ENCODE results near the gene USP21. TPM values are rescaled to one million over a fixed set of nuclear protein-coding genes. Genes with fewer than 3 reads are reported as not detected.

Gene USP21
- total RNA-seq, 1 experiment from 2014 or later: 41.9 TPM

GRCh38 chr1:161162806-161163205, 3.5 kb downstream of the USP21 start:
- BruUV-seq (replicated peaks): no TSS peak
- DNase-seq (ENCODE audit: low read depth, low spot score): no peak
- Histone ChIP-seq H3K27ac (ENCODE audit: low read length) (no peak overlapping the region), H3K4me1 (ENCODE audit: control insufficient read depth, insufficient read depth, low read length) (peaks cover 30% of the 10 kb centered on the region), H3K4me3 (ENCODE audit: low read depth in 2 of 2, low read length in 2 of 2) (no peak overlapping the region), H3K9me3 (ENCODE audit: control insufficient read depth, insufficient read depth, low read depth, low read length) (no peaks in the 10 kb centered on the region), H3K36me3 (ENCODE audit: control insufficient read depth, insufficient read depth, low read length) (peaks cover 5% of the 10 kb centered on the region; the same call in 1 of the 2 replicates), H3K27me3 (ENCODE audit: control insufficient read depth, insufficient read depth, low read length) (no peaks in the 10 kb centered on the region)
- in situ Hi-C loops (cut with HindIII; ENCODE audit: low pct_unique_long_range_greater_than_20kb, low sequenced_read_pairs): no loop called here
- intact Hi-C loops (cut with micrococcal nuclease; ENCODE audit: unreplicated experiment): no loop called here
- TF ChIP-seq TCF7L2 (IDR thresholded peaks at IDR 0.05; ENCODE audit: low read depth, low read length) (no peak), REST (IDR thresholded peaks at IDR 0.05; ENCODE audit: insufficient read depth in 1 of 2, low read depth in 2 of 2, low read length in 1 of 2) (no peak), POLR2AphosphoS5 (IDR thresholded peaks at IDR 0.05; ENCODE audit: low read depth, low read length) (no peak), SIN3A (IDR thresholded peaks at IDR 0.05; ENCODE audit: borderline replicate concordance, insufficient read depth, low read depth, low read length) (no peak), CTCF (IDR thresholded peaks at IDR 0.05) (no peak)
- ATAC-seq: no peak
- CTCF ChIA-PET: no interaction called here
- POLR2A ChIA-PET: no interaction called here

- Histone ChIP-seq H3K36me3 (ENCODE audit: control insufficient read depth, insufficient read depth, low read length) (peaks cover 4% of the 10 kb centered on the region; the same call in 1 of the 2 replicates), H3K4me3 (ENCODE audit: low read depth in 2 of 2, low read length in 2 of 2) (no peak overlapping the region), H3K27ac (ENCODE audit: low read length) (no peak overlapping the region), H3K9me3 (ENCODE audit: control insufficient read depth, insufficient read depth, low read depth, low read length) (no peaks in the 10 kb centered on the region), H3K27me3 (ENCODE audit: control insufficient read depth, insufficient read depth, low read length) (no peaks in the 10 kb centered on the region), H3K4me1 (ENCODE audit: control insufficient read depth, insufficient read depth, low read length) (peaks cover 22% of the 10 kb centered on the region)
- in situ Hi-C loops (cut with HindIII; ENCODE audit: low pct_unique_long_range_greater_than_20kb, low sequenced_read_pairs): no loop called here
- ChIA-PET CTCF (no interaction called here), POLR2A (interaction anchor here (0.5 kb wide), 1 partner anchor 951 kb away, joined by 5 read pairs; no protein-coding TSS in a partner anchor)
- DNase-seq (ENCODE audit: low read depth, low spot score) (no peak), ATAC-seq (no peak)
- intact Hi-C loops (cut with micrococcal nuclease; ENCODE audit: unreplicated experiment): no loop called here
- TF ChIP-seq TCF7L2 (IDR thresholded peaks at IDR 0.05; ENCODE audit: low read depth, low read length) (no peak), REST (IDR thresholded peaks at IDR 0.05; ENCODE audit: insufficient read depth in 1 of 2, low read depth in 2 of 2, low read length in 1 of 2) (no peak), POLR2AphosphoS5 (IDR thresholded peaks at IDR 0.05; ENCODE audit: low read depth, low read length) (no peak), SIN3A (IDR thresholded peaks at IDR 0.05; ENCODE audit: borderline replicate concordance, insufficient read depth, low read depth, low read length) (no peak), CTCF (IDR thresholded peaks at IDR 0.05) (no peak)
- TSS peak; percentile 61 for BruUV-seq (replicated peaks)
These were observed 4.5 kb downstream of the USP21 start for GRCh38 chr1:161163793-161164192.

Measured in Panc1 (cell line).